GM20000 (cell line): Measurements from ENCODE around the gene CFH.
"Not testable (repeated sequence)": the region's sequence is repeated elsewhere in the genome, so short reads cannot be mapped to it uniquely, and the experiment has no call there.

ENCODE experiments used
- DNase-seq: peaks from one replicate; pipeline ENCODE4 v3.0.0; 2012; ENCODE audit warnings: low spot score
- TF ChIP-seq, protein P1 (sequence below): IDR thresholded peaks from 2 replicates; pipeline ENCODE4 v1.5.1; 2012; ENCODE audit warnings: mild to moderate bottlenecking, control low read depth; ENCODE audit errors: extremely low read depth, missing control alignments

Gene CFH

DNA sequence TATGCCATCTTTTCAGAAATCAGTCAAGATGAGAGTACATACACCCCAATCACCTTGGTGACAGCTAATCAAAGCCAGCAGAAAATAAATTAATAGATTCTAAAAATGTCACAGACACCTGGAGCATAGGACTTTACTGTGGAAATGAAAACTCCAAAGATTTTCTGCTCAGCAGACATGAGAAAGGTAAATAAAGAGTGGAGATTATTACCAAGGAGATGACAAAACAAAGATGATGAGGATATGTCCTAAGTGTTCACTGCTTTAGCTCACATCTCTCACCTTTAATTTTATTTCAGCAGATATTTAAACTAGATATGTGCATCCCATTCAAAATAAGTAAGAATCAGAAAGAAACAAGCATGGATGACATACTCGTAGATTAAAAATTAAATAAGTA lies 28.8 kb upstream of the CFH start:
- TF ChIP-seq, protein P1, sequence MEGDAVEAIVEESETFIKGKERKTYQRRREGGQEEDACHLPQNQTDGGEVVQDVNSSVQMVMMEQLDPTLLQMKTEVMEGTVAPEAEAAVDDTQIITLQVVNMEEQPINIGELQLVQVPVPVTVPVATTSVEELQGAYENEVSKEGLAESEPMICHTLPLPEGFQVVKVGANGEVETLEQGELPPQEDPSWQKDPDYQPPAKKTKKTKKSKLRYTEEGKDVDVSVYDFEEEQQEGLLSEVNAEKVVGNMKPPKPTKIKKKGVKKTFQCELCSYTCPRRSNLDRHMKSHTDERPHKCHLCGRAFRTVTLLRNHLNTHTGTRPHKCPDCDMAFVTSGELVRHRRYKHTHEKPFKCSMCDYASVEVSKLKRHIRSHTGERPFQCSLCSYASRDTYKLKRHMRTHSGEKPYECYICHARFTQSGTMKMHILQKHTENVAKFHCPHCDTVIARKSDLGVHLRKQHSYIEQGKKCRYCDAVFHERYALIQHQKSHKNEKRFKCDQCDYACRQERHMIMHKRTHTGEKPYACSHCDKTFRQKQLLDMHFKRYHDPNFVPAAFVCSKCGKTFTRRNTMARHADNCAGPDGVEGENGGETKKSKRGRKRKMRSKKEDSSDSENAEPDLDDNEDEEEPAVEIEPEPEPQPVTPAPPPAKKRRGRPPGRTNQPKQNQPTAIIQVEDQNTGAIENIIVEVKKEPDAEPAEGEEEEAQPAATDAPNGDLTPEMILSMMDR, result no peak
- DNase-seq, result no peak

DNA sequence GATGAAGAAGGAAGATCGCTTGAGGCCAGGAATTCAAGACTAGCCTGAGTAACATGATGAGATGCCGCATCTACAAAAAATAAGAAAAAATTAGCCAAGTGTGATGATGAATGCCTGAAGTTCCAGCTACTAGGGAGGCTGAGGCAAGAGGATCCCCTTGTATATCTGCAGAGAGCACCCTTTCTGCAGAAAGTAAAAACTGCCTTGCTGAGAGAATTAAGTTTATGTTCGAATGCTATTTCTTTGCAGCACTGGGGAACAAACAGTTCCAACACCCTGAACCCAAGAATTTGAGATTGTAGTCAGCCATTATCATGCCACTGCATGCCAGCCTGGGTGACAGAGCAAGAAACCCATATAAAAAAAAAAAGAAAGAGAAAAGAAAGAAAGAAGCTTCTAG lies 23.0 kb upstream of the CFH start:
- no peak for DNase-seq
- TF ChIP-seq, protein P1, result no peak

DNA sequence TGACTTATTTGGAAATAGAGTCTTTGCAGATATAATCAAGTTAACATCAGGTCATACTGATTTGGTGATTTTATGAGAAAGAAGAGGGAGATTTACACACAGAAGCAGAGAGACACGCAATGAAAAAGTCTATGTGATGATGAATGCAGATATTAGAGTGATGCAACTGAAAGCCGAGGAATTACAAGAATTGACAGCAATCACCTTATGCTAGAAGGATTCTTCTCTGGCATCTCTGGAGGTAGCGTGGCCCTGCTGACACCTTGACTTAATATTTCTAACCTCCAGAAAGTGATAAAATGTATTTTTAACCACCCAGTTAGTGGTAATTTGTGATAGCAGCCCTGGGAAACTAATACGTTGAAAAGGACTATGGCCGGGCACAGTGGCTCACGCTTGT lies 14.2 kb upstream of the CFH start:
- TF ChIP-seq, protein P1, result no peak
- DNase-seq, result no peak

DNA sequence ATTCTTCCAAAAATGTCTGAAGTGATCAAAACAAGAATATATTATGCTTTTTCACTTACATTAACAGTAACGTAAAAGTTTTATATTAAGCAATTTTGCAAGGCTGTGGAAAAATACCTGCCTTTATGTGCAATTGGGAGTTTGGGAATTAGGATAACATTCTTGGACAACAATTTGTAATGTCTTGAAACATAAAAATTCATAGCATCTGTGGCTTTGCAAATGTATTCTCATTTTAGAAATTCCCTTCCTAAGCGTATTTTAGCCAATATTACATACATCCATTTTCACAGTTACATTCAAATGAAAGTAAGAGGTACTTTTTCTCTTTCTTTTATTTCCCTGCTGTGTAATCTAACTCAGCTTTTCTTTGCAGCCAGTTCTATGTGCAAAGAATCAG lies 13.4 kb upstream of the CFH start:
- no peak for DNase-seq
- TF ChIP-seq, protein P1, result no peak

DNA sequence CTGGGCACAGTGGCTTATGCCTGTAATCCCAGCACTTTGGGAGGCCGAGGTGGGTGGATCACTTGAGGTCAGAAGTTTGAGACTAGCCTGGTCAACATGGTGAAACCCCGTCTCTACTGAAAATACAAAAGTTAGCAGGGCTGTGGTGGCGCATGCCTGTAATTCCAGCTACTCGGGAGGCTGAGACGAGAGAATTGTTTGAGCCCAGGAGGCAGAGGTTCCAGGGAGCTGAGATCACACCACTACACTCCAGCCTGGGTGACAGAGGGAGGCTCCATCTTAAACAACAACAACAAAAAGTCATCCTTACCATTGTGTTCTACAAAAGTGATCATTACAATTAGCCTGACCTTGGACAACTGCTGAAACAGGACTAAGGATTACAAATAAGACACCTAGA lies 12.6 kb upstream of the CFH start:
- DNase-seq, result not testable (repeated sequence)

DNA sequence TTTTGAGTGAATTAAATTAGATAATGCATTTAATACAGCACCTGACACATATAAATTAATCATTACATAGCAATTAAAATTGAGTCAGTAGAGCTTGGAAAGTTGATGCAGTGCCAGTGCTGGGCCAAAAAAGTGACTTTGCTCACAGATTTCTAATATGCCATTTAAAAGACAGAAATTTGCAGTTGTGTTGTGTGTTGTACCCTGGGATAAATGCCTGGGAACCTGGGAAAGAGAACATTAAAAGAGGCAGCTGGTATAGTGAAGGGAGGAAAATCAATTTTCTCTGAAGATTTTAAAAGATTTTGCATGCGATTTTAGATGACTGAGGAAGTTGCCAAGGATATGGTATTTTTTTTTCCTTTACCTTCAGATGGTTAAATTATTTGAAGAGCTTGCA lies 10.9 kb upstream of the CFH start:
- DNase-seq, result no peak
- TF ChIP-seq, protein P1, result no peak

DNA sequence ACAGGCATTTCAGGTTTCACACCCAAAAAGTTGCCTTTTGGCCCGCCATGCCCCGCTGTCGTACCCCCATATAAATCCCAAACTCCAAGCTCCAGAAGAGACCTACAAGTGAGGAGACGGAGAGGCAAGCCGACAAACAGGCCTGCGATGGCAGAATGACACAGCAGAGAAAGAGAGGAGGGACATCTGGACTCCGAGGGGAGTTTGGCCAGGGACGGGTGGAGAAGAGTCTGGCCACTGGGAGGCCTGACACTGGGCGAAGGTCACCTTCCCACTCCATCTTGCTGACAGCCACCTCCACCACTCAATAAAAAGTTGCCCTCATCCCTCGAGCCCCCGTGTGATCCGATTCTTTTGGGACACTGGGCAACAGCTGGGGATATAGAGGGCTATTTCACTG lies 1.9 kb upstream of the CFH start:
- DNase-seq, result no peak
- TF ChIP-seq, protein P1, result no peak

DNA sequence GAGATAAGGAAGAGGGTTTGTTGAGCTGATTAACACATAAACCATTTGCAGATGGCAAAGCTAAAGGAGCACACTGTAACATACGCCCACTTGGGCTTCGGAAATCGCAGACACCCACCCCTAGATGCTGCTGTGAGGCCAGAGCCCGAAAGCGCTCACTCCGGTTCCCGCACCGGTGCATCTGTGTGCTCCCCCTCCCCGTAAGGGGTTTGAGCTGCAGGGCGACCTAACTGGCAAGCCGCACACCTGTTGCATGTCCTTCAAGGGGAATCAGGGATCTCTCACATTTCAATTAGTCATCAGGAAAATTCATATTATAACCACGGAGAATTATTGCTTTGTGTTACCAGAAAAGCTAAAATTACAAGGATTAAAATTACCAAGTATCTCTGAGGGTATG lies 1.4 kb upstream of the CFH start:
- no peak for DNase-seq
- TF ChIP-seq, protein P1, result no peak
